ENCODE results near the gene UMPS.
A peak's percentile ranks its signal among the peaks of the same experiment; 100 is the strongest.

The UMPS gene

DNA sequence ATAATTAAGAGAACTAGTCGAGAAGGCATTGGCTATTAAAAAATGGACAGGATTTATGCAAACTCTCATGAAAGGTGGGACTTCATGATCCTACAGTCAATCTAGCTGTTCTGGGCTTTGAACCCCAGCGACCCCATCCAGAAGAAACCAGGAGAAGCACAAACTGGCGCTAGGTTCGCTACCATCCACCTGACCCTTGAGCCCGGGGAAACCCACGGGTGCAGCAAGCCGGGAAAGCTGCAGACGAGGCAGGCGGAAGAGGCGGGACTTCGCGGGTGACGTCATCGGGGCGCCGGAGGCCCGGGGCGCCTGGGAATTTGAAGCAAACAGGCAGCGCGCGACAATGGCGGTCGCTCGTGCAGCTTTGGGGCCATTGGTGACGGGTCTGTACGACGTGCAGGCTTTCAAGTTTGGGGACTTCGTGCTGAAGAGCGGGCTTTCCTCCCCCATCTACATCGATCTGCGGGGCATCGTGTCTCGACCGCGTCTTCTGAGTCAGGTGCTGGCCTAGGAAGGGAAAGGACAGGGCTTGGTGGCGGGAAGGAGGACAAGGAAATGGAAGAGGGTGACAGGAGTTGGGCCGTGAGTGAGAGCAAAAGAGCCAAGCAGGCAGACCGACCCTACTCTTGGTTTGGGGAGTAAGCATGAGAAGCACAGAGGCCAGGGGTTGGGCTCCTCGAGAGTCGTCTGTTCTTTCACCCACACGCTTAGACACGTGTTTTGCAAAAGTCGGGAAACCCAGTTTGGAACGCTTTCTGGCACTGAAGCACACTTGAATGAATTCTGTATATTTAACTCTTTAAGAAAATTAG, at the start of gene UMPS:
Gene UMPS (plus strand): TSS at position 324 of the 812 bp plus-strand sequence. CDS start 20 bp downstream, at position 344.
- no peak for DNase-seq (ENCODE audit: low read depth)

DNA sequence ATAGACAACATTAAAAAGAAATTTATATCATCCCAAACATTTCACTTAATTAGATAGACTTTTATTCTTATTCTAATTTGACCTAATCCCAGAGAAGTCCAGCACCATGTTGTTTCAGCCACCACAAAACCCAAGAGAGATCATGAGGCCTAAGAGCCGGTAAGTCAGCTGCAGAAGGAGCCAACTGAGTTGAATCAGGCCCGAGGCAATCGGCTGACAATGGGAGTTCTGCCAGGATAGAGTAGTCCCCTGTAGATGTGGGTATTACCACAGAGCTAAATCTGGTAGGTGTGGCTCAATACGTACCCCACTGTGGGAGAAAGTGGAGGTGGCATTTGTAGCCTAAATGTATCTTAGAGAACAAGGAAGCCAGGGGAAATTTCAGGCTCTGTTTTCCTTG, 49.7 kb upstream of the UMPS start:
- DNase-seq (ENCODE audit: low read depth): no peak

- no peak for DNase-seq (ENCODE audit: low read depth)
Measured at GRCh38 chr3:124682263-124682662, 48.0 kb upstream of the UMPS start.

GRCh38 chr3:124684459-124684858, 45.8 kb upstream of the UMPS start:
- DNase-seq (ENCODE audit: low read depth): no peak

GRCh38 chr3:124685067-124685466, 45.2 kb upstream of the UMPS start:
- no peak for DNase-seq (ENCODE audit: low read depth)

- DNase-seq (ENCODE audit: low read depth): no peak
Measured at GRCh38 chr3:124685481-124685880, 44.8 kb upstream of the UMPS start.

GRCh38 chr3:124686028-124686670, 44.1 kb upstream of the UMPS start:
- no peak for DNase-seq (ENCODE audit: low read depth)

GRCh38 chr3:124688581-124689454, 41.4 kb upstream of the UMPS start:
- DNase-seq (ENCODE audit: low read depth): peak; percentile 44

DNA sequence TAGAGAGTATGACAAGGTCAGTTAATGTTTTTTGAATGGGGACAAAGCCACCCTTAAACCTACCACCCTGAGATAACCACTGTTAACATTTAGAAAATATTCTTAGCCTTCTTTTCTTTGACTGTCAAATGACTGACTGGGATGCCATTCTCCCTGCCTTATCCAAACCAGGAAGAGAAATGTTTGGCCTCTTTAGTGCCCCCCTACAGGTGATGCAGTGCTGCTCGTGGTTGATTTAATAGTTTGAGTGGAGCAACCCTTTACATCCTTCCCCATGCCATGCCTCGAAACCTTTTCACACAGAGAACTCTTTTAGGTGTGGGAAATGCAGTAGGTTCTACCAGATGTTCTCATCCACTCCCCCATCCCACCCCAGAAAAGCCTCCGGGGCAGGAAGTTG, 38.7 kb upstream of the UMPS start:
- no peak for DNase-seq (ENCODE audit: low read depth)

- DNase-seq (ENCODE audit: low read depth): no peak
Measured at GRCh38 chr3:124694486-124694885, 35.8 kb upstream of the UMPS start.

GRCh38 chr3:124695369-124695768, 34.9 kb upstream of the UMPS start:
- no peak for DNase-seq (ENCODE audit: low read depth)

DNA sequence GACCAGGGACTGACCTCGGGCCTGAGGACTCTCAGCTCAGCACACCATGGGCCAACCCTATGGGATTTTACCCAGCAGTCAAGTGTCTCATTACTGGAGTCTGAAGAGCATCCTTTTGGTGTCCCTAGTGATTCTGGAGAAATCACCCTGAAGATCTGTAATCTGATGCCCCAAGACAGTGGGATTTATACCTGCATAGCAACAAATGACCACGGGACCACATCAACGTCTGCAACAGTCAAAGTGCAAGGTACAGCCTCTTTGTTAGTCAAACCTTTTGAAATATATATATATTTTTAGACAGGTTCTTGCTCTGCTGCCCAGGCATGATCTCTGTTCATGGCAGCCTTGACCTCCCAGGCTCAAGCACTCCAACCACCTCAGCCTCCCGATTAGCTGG, 34.2 kb upstream of the UMPS start:
- DNase-seq (ENCODE audit: low read depth): no peak

DNA sequence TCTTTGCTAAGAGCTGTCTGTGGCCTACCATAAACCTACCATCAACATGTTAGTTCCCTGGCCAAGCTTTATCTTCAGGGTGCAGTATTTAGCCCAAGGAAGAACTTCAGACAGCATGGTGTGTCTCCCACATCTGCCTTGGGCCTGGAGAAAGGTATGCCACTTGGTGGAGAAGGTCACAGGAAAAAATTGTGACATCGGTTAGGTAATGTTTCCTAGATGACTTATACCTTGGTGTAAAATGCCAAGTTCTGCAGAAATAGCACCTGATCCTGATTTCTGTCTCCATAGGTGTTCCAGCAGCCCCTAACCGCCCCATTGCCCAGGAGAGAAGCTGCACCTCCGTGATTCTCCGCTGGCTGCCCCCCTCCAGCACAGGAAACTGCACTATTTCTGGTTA, 33.0 kb upstream of the UMPS start:
- DNase-seq (ENCODE audit: low read depth): no peak

GRCh38 chr3:124698030-124698770, 32.1 kb upstream of the UMPS start:
- no peak for DNase-seq (ENCODE audit: low read depth)

DNA sequence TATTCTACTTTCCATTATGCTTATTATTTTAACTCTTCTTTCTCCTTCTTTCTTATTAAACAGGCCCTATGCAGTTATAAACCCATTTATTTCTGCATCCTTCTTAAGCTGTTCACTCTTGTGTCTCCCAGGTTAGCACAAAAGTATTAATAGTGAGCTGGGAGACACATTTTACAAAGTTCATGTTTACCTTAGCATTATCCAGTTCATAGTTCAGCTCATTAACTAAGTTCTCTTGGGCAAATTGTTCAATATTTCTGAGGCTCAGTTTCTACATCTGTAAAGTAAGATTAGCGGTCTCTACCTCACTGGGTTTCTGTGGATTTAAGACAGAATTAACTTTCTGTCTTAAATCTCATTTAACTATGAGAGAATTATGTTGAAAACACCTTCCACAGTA, 31.2 kb upstream of the UMPS start:
- DNase-seq (ENCODE audit: low read depth): no peak

DNA sequence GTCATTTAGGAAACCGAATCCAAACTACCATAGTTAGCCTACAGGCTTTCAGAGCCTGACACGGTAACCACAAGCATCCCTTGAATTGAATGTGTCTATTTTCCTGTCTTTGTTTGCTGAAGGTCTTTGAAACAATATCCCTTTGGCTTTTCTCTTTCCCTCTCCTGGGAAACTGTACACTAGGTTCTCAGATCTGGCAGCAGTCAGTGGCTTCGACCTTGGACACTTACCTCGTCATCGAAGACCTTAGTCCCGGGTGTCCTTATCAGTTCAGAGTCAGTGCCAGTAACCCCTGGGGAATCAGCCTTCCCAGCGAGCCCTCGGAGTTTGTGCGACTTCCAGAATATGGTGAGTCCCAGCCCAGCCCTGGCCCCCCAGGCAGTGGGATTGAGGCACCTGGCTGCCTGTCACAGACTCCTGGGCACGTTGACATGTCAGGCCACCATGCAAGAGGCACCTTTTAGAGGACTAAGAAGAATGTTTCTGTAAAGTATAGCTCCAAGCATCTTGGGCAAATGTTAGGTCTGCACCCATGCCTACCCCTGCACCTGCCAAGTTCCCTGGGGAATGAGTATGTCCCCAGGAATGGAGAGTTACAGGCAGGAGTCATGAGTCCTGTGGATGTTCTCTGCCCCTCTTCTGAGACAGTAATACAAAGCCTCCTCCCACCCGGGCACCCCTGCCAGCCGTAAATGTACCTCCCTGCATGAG, 30.4 kb upstream of the UMPS start:
- DNase-seq (ENCODE audit: low read depth): no peak

- no peak for DNase-seq (ENCODE audit: low read depth)
Measured at GRCh38 chr3:124700880-124701684, 29.2 kb upstream of the UMPS start.

GRCh38 chr3:124701687-124702086, 28.6 kb upstream of the UMPS start:
- peak; percentile 53 for DNase-seq (ENCODE audit: low read depth)

DNA sequence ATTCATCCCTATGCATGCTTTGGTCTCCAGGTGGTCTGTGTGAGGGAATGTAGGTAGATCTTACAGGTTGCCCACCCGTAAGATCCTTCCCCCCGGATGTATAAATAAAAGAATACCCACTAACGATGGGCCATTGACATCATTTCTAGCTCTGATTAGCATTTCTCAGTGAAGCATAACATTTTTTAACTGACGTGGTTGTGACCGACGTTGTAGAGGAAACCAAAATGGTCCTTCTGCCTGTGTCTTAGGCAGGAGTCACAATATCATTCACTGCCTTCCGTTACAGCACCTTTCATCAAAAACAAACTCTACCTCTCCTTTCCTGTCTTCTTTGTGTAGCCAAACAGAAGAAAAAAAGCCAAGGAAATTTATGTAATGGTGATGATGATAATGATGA, 27.3 kb upstream of the UMPS start:
- no peak for DNase-seq (ENCODE audit: low read depth)

GRCh38 chr3:124705552-124705951, 24.7 kb upstream of the UMPS start:
- DNase-seq (ENCODE audit: low read depth): no peak

All from HS-5 (cell line).